ENCODE data around the gene ANKRD33B. TPM values are rescaled to one million over a fixed set of nuclear protein-coding genes. Genes with fewer than 3 reads are reported as not detected.

Gene ANKRD33B
- polyA plus RNA-seq, 3 donors from 2014 or later = 0.13 to 0.15 TPM; not detected in 1

DNA sequence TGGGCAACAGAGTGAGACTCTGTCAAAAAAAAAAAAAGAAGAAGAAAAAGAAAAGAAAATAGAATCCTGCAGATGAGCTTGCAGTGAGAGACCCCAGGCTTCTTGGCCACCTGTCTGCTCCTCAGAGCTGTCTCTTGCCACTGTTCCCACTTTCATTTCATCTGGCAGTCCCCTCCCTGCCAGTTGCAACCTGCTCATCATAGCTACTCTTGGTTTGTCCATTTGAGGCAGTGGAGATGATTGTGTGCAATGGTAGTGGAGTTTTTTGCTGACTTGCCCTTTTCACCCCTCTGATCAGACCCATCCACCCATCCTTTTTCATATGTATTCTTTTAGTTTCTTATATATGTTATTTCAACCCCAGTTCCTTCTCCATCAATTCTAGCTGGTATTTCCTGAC lies 28.7 kb downstream of the ANKRD33B start:
- Mint-ChIP-seq H3K36me3 (peaks cover 0 to 4% (median 0%) of the 10 kb centered on the region in 3 donors), H3K4me1 (peaks cover 7 to 8% of the 10 kb centered on the region in 2 donors), H3K27ac (no peak overlapping the region), H3K9me3 (peaks cover 0 to 6% (median 2%) of the 10 kb centered on the region in 6 donors), H3K4me3 (no peak overlapping the region), H3K27me3 (ENCODE audit: low read depth in 3 of 3) (peaks cover 4 to 17% (median 5%) of the 10 kb centered on the region in 3 donors)
- no peak for DNase-seq

DNA sequence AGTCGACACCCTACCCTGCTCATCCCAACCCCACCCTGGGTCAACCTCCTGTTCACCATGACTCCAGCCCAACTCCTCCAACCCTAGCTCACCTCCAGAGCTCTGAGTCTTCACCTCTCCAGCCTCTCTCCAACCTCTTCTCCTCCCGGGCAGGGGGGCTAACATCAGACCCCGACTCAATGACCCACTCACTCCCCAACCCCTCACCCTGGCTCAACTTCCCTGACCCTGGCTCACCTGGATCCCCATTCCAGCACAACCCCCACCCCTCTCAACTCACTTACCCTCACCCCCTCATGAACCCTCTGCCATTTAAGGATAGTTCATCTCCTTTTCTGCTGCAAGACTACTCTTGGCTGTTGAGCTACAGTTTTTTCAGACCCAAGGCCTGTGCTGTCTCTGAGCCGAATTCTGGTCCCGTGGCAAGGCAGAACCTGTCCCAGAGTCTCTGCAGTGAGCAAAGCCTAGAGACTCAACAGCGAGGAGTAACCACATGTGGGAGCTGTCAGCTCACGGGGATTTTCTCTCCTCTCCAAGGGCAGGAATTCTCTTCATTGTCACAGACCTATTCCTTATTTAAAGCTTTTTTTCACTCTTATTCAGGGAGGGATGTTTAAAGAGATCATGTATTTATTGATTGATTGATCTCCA lies 29.8 kb downstream of the ANKRD33B start:
- H3K27ac Mint-ChIP-seq = no peak overlapping the region
- H3K4me1 Mint-ChIP-seq = peaks cover 7 to 8% of the 10 kb centered on the region in 2 donors
- peaks cover 4 to 18% (median 7%) of the 10 kb centered on the region in 3 donors for H3K27me3 Mint-ChIP-seq (ENCODE audit: low read depth in 3 of 3)
- DNase-seq = no peak
- no peak overlapping the region for H3K4me3 Mint-ChIP-seq
- peaks cover 0 to 6% (median 2%) of the 10 kb centered on the region in 6 donors for H3K9me3 Mint-ChIP-seq
- peaks cover 0 to 4% (median 0%) of the 10 kb centered on the region in 3 donors for H3K36me3 Mint-ChIP-seq

DNA sequence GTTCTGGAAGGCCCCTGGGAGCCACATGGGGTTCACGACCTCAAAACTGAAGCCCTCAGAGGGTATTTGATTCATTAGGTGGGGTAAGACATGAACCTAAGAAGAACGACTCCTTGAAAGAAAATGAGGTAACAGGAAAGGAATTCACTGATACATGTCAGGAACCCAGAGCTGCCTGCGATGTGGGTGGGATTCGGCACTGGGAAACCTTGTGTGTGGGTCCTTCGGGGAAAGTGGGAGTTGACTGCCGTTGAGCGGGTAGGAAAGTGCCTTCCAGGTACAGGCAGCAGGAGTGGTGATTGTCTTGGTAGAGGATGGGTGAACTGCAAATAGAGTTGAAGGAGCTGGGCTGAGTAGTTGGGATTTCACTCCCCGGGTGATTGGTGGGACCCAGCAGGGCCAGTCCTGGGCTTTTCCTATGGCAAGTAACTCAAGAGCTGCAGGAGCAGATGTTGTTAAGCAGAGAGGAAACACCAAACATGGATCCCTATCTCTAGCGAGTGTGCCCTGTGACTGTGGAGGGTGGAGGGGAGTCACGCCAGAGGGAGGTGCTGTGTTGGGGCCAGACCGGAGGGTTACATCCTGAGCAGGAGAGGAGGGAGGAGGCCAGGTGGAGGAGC lies 30.8 kb downstream of the ANKRD33B start:
- H3K9me3 Mint-ChIP-seq = peaks cover 0 to 2% (median 0%) of the 10 kb centered on the region in 6 donors
- H3K4me3 Mint-ChIP-seq = no peak overlapping the region
- no peak for DNase-seq
- H3K27me3 Mint-ChIP-seq (ENCODE audit: low read depth in 3 of 3) = peaks cover 2 to 18% (median 7%) of the 10 kb centered on the region in 3 donors
- H3K36me3 Mint-ChIP-seq = no peaks in the 10 kb centered on the region
- H3K27ac Mint-ChIP-seq = peak overlapping the region in 1 of 6 donors; percentile 25
- H3K4me1 Mint-ChIP-seq = peaks cover 7 to 8% of the 10 kb centered on the region in 2 donors

GRCh38 chr5:10595293-10595671 lies 31.4 kb downstream of the ANKRD33B start:
- Mint-ChIP-seq H3K27ac (no peak overlapping the region), H3K9me3 (peaks cover 0 to 2% (median 0%) of the 10 kb centered on the region in 6 donors), H3K4me3 (no peak overlapping the region), H3K36me3 (no peaks in the 10 kb centered on the region), H3K4me1 (peaks cover 7 to 8% of the 10 kb centered on the region in 2 donors), H3K27me3 (ENCODE audit: low read depth in 3 of 3) (peaks cover 2 to 15% (median 7%) of the 10 kb centered on the region in 3 donors)
- DNase-seq = no peak

GRCh38 chr5:10595672-10596309 lies 31.9 kb downstream of the ANKRD33B start:
- peak overlapping the region in 1 of 6 donors; percentile 18 for H3K27ac Mint-ChIP-seq
- H3K27me3 Mint-ChIP-seq (ENCODE audit: low read depth in 3 of 3) = peaks cover 2 to 11% (median 7%) of the 10 kb centered on the region in 3 donors
- peak overlapping the region in 2 of 5 donors; percentile 24 to 37 for H3K4me3 Mint-ChIP-seq
- DNase-seq = no peak
- H3K36me3 Mint-ChIP-seq = no peaks in the 10 kb centered on the region
- H3K9me3 Mint-ChIP-seq = peaks cover 0 to 2% (median 0%) of the 10 kb centered on the region in 6 donors
- peaks cover 7 to 8% of the 10 kb centered on the region in 2 donors for H3K4me1 Mint-ChIP-seq

DNA sequence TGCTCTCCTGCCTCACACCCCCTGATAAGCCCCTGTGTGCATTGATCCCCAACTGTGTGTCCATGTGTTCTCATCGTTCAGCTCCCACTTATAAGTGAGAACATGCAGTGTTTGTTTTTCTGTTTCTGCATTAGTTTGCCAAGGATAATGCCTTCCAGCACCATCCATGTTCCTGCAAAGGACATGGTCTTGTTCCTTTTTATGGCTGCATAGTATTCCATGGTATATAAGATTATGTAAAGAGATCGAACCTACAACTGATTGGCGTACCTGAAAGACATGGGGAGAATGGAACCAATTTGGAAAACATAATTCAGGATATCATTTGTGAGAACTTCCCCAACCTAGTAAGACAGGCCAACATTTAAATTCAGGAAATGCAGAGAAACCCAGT lies 32.4 kb downstream of the ANKRD33B start:
- Mint-ChIP-seq H3K4me1 (peaks cover 7 to 8% of the 10 kb centered on the region in 2 donors), H3K27me3 (ENCODE audit: low read depth in 3 of 3) (peaks cover under 1 to 11% (median 7%) of the 10 kb centered on the region in 3 donors), H3K36me3 (no peaks in the 10 kb centered on the region), H3K4me3 (peak overlapping the region in 2 of 5 donors; percentile 24 to 37), H3K27ac (peak overlapping the region in 1 of 6 donors; percentile 18), H3K9me3 (peaks cover 0 to 2% (median 0%) of the 10 kb centered on the region in 6 donors)
- no peak for DNase-seq

- Mint-ChIP-seq H3K4me1 (peaks cover 7 to 8% of the 10 kb centered on the region in 2 donors), H3K9me3 (peaks cover 0 to 2% (median 0%) of the 10 kb centered on the region in 6 donors), H3K27ac (no peak overlapping the region), H3K4me3 (no peak overlapping the region), H3K27me3 (ENCODE audit: low read depth in 3 of 3) (peaks cover 0 to 11% (median 7%) of the 10 kb centered on the region in 3 donors), H3K36me3 (no peaks in the 10 kb centered on the region)
- no peak for DNase-seq
Observed at GRCh38 chr5:10596886-10597451, 33.1 kb downstream of the ANKRD33B start.

- peaks cover 0 to 5% (median 1%) of the 10 kb centered on the region in 3 donors for H3K27me3 Mint-ChIP-seq (ENCODE audit: low read depth in 3 of 3)
- no peaks in the 10 kb centered on the region for H3K36me3 Mint-ChIP-seq
- no peak for DNase-seq
- no peak overlapping the region for H3K27ac Mint-ChIP-seq
- peaks cover 7 to 8% of the 10 kb centered on the region in 2 donors for H3K4me1 Mint-ChIP-seq
- peaks cover 0 to 2% (median 0%) of the 10 kb centered on the region in 6 donors for H3K9me3 Mint-ChIP-seq
- H3K4me3 Mint-ChIP-seq = no peak overlapping the region
Observed at GRCh38 chr5:10599113-10599512, 35.2 kb downstream of the ANKRD33B start.

GRCh38 chr5:10599862-10600284 lies 36.0 kb downstream of the ANKRD33B start:
- DNase-seq = no peak

GRCh38 chr5:10600626-10601245 lies 36.9 kb downstream of the ANKRD33B start:
- peaks cover 6 to 7% of the 10 kb centered on the region in 2 donors for H3K4me1 Mint-ChIP-seq
- H3K36me3 Mint-ChIP-seq = no peaks in the 10 kb centered on the region
- peaks cover 0 to 2% (median 1%) of the 10 kb centered on the region in 3 donors for H3K27me3 Mint-ChIP-seq (ENCODE audit: low read depth in 3 of 3)
- no peak overlapping the region for H3K4me3 Mint-ChIP-seq
- H3K9me3 Mint-ChIP-seq = peaks cover 0 to 2% (median 0%) of the 10 kb centered on the region in 6 donors
- H3K27ac Mint-ChIP-seq = no peak overlapping the region
- DNase-seq = no peak

More at GRCh38 chr5:10599862-10600284, 36.0 kb downstream of the ANKRD33B start:
- Mint-ChIP-seq H3K9me3 (peaks cover 0 to 2% (median 0%) of the 10 kb centered on the region in 6 donors), H3K4me3 (no peak overlapping the region), H3K27ac (no peak overlapping the region), H3K27me3 (ENCODE audit: low read depth in 3 of 3) (peaks cover 0 to 3% (median 1%) of the 10 kb centered on the region in 3 donors), H3K4me1 (peaks cover 7 to 8% of the 10 kb centered on the region in 2 donors), H3K36me3 (no peaks in the 10 kb centered on the region)

DNA sequence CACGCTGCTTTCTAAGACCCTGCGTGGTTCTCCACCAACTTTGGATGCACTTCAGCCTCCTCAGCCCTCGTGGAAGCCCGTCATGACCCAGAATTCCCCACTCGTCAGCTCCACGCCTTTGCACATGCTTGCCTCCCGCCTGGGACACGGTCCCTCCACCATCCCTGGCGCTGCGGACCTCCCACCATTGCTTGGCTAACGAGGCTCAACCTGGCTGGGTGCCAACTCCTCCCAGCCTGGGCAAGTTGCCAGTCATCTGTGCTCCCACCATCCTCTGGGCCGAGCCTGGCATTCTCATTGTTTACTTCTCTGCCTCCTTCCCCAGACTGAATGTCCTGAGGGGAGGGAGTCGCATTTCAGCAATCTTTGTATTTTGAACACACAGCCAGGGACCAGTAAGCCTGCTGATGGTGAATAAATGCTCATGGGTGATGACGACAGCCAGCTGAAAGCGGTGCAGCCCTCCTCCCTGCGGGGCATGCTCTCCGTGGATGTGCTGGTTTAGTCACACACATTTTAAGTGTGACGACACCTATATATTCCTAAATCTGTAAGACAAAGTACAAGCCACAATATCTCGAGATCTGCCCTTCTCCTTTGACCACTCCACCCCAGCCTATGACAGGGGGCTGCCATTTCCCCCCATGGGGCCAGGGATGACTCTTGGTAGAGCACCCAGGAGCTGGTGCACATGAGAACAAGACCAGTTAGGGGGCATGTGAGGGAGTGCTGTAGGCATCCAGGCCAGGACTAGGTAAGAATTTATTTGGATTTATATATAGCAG lies 37.6 kb downstream of the ANKRD33B start:
- DNase-seq = no peak
- H3K4me3 Mint-ChIP-seq = no peak overlapping the region
- peaks cover under 1 to 3% of the 10 kb centered on the region in 2 donors for H3K4me1 Mint-ChIP-seq
- H3K9me3 Mint-ChIP-seq = peaks cover 0 to 2% (median 0%) of the 10 kb centered on the region in 6 donors
- no peaks in the 10 kb centered on the region for H3K36me3 Mint-ChIP-seq
- H3K27ac Mint-ChIP-seq = no peak overlapping the region
- peaks cover 0 to 2% (median 1%) of the 10 kb centered on the region in 3 donors for H3K27me3 Mint-ChIP-seq (ENCODE audit: low read depth in 3 of 3)

DNA sequence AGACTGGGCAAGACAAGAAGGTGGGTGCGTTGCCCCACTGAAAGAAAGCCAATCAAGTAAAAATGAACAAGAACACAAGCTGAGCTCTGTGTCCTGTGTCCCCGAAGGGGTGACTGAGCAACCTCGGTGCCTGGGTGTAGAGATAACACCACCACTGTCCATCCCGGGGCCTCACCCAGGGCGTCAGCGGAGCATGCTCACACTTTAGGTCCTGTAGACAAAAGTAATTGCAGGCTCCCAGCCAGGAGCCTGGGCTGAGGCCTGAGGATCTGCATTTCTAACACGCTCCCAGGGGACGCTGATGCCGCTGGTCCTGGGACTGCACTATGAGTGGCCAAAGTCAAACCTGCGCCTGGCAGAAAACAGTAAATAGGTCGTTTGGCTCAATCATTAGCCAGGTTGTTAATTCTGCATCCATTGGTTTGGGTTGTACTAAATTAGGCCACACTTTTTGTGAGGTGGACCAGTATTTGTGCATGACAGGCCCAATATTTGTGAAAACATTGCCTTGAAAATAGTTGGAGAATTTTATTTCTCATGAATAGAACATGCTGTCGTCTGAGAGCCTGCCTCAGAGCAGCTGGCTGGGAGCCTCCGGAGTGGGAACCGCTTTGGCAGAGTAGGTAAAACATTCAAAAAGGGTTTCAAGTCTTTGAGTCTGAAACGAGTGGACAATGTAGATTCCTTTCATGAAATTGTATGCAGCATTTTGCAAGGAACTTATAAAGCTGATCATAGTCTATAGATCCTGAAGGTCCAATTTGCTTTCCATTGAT lies 38.3 kb downstream of the ANKRD33B start:
- Mint-ChIP-seq H3K4me1 (peaks cover 4 to 8% of the 10 kb centered on the region in 2 donors), H3K9me3 (peaks cover 0 to 2% (median 0%) of the 10 kb centered on the region in 6 donors), H3K36me3 (no peaks in the 10 kb centered on the region), H3K4me3 (no peak overlapping the region), H3K27ac (no peak overlapping the region), H3K27me3 (ENCODE audit: low read depth in 3 of 3) (peaks cover 0 to 2% (median 1%) of the 10 kb centered on the region in 3 donors)
- no peak for DNase-seq

All from immature natural killer cell (primary cell).